Measurements from ENCODE around the gene DMGDH.

Gene DMGDH

DNA sequence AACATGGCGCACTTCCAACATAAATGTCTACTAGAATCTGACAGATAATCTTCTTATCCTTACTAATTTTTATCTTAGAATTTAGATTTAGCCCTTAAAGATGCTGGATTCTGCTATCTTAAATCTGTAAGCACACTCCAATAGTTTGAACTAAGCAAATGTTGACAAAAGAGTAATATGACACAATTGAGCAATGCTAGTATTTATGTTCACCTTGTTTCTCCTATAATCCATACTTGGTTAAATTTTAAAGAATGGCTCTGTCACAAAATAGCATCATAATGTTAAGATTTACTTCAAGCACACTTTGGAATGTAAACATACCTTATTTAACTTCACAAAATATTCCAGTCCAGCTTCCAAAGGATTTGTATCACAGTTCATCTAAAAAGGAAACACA, 45.5 kb downstream of the DMGDH start:
- no peak for TF ChIP-seq CTCF (IDR thresholded peaks at IDR 0.05; ENCODE audit: extremely low read depth, insufficient read depth, missing control alignments)
- in situ Hi-C loops (cut with MboI; ENCODE audit: low pct_unique_long_range_greater_than_20kb, low sequenced_read_pairs, unreplicated experiment) = loop anchor here (25.0 kb wide), 1 partner anchor 438 kb away; no protein-coding TSS in a partner anchor

GRCh38 chr5:79023348-79023747, 46.1 kb downstream of the DMGDH start:
- no peak for DNase-seq (ENCODE audit: low spot score)
- TF ChIP-seq CTCF (IDR thresholded peaks at IDR 0.05; ENCODE audit: extremely low read depth, insufficient read depth, missing control alignments) = no peak
- in situ Hi-C loops (cut with MboI; ENCODE audit: low pct_unique_long_range_greater_than_20kb, low sequenced_read_pairs, unreplicated experiment) = loop anchor here (25.0 kb wide), 1 partner anchor 439 kb away; no protein-coding TSS in a partner anchor

More for the DNA sequence above, 45.5 kb downstream of the DMGDH start:
- DNase-seq (ENCODE audit: low spot score) = no peak

DNA sequence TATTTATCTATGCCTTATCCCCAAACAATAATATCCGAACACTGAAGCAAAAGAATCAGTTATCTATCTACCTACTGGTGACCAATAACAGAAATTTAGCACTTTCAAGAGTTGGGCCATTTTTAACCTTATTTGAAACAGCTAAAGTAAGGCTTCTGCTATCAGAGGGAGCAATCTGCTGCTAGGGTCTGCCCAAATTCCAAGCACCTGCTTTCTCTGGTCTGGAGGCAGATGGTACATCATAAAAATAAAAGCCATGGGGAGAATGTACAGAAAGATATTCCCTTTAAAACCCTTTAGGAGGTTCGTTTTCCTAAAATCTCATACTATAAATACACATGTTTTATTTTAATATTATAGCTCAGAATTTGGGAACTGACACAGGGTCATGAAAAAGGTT, 46.7 kb downstream of the DMGDH start:
- in situ Hi-C loops (cut with MboI; ENCODE audit: low pct_unique_long_range_greater_than_20kb, low sequenced_read_pairs, unreplicated experiment) = loop anchor here (25.0 kb wide), 1 partner anchor 440 kb away; no protein-coding TSS in a partner anchor
- no peak for TF ChIP-seq CTCF (IDR thresholded peaks at IDR 0.05; ENCODE audit: extremely low read depth, insufficient read depth, missing control alignments)
- DNase-seq (ENCODE audit: low spot score) = no peak

DNA sequence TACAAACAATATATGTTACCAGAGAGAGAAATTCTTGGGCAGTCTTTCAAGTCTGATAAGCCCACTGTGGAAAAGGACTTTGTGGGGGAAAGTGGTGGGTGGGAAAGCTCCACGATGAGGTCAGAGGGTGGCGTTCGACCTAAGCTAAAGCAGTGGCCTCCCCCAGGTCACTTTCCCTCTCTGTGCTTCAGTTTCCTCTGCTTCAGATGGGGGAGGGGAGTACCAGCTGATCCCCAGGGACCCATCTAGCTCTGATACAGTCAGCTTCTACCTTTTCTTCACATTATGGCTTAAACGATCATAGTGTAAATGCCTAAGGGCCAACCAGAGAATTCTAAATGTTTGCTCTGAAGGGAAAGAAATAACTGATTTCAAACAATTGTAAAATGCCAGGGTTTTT, 47.7 kb downstream of the DMGDH start:
- no peak for TF ChIP-seq CTCF (IDR thresholded peaks at IDR 0.05; ENCODE audit: extremely low read depth, insufficient read depth, missing control alignments)
- no peak for DNase-seq (ENCODE audit: low spot score)
- in situ Hi-C loops (cut with MboI; ENCODE audit: low pct_unique_long_range_greater_than_20kb, low sequenced_read_pairs, unreplicated experiment) = loop anchor here (25.0 kb wide), 1 partner anchor 441 kb away; no protein-coding TSS in a partner anchor

- peak; percentile 43 for DNase-seq (ENCODE audit: low spot score)
- peak; percentile 77 for TF ChIP-seq CTCF (IDR thresholded peaks at IDR 0.05; ENCODE audit: extremely low read depth, insufficient read depth, missing control alignments)
- in situ Hi-C loops (cut with MboI; ENCODE audit: low pct_unique_long_range_greater_than_20kb, low sequenced_read_pairs, unreplicated experiment) = loop anchor here (25.0 kb wide), 1 partner anchor 441 kb away; no protein-coding TSS in a partner anchor
Observed at GRCh38 chr5:79020861-79021561, 48.5 kb downstream of the DMGDH start.

DNA sequence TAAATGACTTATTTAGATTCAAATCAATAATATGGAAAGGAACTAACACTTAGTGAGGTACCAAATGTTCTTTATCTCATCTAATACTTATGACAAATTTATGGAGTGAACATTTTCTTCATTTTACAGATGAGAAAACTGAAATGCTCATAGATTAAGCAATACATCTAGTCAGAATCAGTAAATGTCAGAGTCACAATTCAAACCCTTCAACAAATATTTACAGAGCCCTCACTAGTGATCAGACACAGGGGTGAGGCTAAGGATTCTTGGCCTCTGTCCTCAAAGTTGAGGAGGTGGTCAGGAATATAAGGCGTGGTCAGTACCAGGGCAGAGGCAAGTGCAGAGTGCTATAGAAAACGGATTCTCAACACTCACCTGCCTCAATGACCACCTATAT, 54.8 kb downstream of the DMGDH start:
- in situ Hi-C loops (cut with MboI; ENCODE audit: low pct_unique_long_range_greater_than_20kb, low sequenced_read_pairs, unreplicated experiment) = loop anchor here (25.0 kb wide), 1 partner anchor 448 kb away; no protein-coding TSS in a partner anchor
- DNase-seq (ENCODE audit: low spot score) = no peak
- no peak for TF ChIP-seq CTCF (IDR thresholded peaks at IDR 0.05; ENCODE audit: extremely low read depth, insufficient read depth, missing control alignments)

All from GM13977 (cell line).